Neural crest cell (in vitro differentiated cells): ENCODE measurements around the gene CRX. TPM values are rescaled to one million over a fixed set of nuclear protein-coding genes. Genes with fewer than 3 reads are reported as not detected.
"Not testable (repeated sequence)": the region's sequence is repeated elsewhere in the genome, so short reads cannot be mapped to it uniquely, and the experiment has no call there.

Experiments used
- DNase-seq: peaks from one replicate; pipeline ENCODE4 v3.0.0; 2021; ENCODE audit warnings: low read depth, mixed read lengths, low spot score
- H3K27ac Mint-ChIP-seq: one replicate; pipeline ENCODE4 v1.8.0; 2021; ENCODE audit warnings: mild to moderate bottlenecking, mixed read lengths; ENCODE audit not compliant: unreplicated experiment
- H3K27me3 Mint-ChIP-seq: 2 replicates; pipeline ENCODE4 v1.8.0; 2021; ENCODE audit warnings: low read depth, mild to moderate bottlenecking, mixed read lengths
- H3K36me3 Mint-ChIP-seq: 2 replicates; pipeline ENCODE4 v1.8.0; 2021; ENCODE audit warnings: low read depth, mild to moderate bottlenecking, mixed read lengths
- H3K4me1 Mint-ChIP-seq: 2 replicates; pipeline ENCODE4 v1.8.0; 2021; ENCODE audit warnings: mixed read lengths
- H3K4me3 Mint-ChIP-seq: one replicate; pipeline ENCODE4 v1.8.0; 2021; ENCODE audit warnings: mild to moderate bottlenecking, mixed read lengths
- H3K9me3 Mint-ChIP-seq: 2 replicates; pipeline ENCODE4 v1.8.0; 2021; ENCODE audit warnings: mixed read lengths
- total RNA-seq: library from RNA; stranded (reverse); gene quantifications from 2 replicates; pipeline ENCODE4 v1.2.1, GENCODE V29; 2021
- TF ChIP-seq, protein P1 (sequence below): fragments of 200-600 bp; sonication (generic); conservative IDR thresholded peaks from 2 replicates; pipeline ENCODE4 v1.5.0; 2021; ENCODE audit warnings: antibody characterized with exemption, mild to moderate bottlenecking

The CRX gene
- total RNA-seq, 1 donor from 2014 or later: not detected

DNA sequence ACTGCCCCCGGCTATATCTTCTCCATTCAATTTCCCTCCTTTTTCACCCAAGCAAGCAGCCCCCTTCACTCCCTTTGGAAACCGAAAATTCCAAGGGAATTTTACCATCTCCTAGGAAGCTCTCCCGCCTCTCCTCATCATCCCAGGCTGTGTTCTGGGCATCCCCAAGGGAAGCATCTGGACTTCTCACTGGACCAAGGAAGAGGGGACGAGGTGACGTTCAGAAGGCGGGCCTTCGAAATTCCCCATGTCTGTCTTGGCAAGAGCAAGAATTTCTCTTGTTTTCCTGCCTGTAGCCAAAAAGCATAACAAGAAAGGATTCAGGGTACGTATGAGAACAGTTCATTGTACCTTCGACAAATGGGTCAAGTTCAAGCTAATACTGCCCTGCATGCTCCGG lies 43.4 kb downstream of the CRX start:
- no peak overlapping the region for H3K4me3 Mint-ChIP-seq
- TF ChIP-seq, protein P1, sequence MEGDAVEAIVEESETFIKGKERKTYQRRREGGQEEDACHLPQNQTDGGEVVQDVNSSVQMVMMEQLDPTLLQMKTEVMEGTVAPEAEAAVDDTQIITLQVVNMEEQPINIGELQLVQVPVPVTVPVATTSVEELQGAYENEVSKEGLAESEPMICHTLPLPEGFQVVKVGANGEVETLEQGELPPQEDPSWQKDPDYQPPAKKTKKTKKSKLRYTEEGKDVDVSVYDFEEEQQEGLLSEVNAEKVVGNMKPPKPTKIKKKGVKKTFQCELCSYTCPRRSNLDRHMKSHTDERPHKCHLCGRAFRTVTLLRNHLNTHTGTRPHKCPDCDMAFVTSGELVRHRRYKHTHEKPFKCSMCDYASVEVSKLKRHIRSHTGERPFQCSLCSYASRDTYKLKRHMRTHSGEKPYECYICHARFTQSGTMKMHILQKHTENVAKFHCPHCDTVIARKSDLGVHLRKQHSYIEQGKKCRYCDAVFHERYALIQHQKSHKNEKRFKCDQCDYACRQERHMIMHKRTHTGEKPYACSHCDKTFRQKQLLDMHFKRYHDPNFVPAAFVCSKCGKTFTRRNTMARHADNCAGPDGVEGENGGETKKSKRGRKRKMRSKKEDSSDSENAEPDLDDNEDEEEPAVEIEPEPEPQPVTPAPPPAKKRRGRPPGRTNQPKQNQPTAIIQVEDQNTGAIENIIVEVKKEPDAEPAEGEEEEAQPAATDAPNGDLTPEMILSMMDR: no peak

DNA sequence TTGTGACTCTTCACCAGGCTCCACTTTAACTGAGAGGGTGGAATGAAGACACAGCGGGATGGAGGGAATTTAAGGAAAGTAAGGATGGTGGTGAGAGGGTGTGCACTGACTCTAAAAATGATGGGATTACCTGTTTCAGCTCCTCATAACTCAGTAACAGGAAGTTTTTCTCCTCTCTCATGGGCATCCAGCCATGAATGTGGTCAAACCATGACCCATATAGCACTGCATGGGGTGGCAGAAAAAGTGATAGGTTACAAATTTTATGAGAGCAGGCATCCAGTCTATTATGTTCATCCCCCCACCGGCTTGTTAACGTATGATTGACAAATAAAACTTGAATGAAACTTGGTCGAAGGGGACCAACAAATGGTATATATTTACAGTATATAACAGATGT lies 57.2 kb downstream of the CRX start:
- TF ChIP-seq, protein P1: no peak
- Mint-ChIP-seq H3K27ac (no peak overlapping the region), H3K4me1 (no peaks in the 10 kb centered on the region), H3K4me3 (no peak overlapping the region), H3K36me3 (no peaks in the 10 kb centered on the region), H3K9me3 (peaks cover 2% of the 10 kb centered on the region), H3K27me3 (peaks cover 4% of the 10 kb centered on the region)
- DNase-seq: no peak

More for the DNA sequence above, 43.4 kb downstream of the CRX start:
- no peak for DNase-seq
- H3K9me3 Mint-ChIP-seq: no peaks in the 10 kb centered on the region
- H3K36me3 Mint-ChIP-seq: no peaks in the 10 kb centered on the region
- peaks cover 6% of the 10 kb centered on the region for H3K4me1 Mint-ChIP-seq
- H3K27ac Mint-ChIP-seq: no peak overlapping the region
- no peaks in the 10 kb centered on the region for H3K27me3 Mint-ChIP-seq

DNA sequence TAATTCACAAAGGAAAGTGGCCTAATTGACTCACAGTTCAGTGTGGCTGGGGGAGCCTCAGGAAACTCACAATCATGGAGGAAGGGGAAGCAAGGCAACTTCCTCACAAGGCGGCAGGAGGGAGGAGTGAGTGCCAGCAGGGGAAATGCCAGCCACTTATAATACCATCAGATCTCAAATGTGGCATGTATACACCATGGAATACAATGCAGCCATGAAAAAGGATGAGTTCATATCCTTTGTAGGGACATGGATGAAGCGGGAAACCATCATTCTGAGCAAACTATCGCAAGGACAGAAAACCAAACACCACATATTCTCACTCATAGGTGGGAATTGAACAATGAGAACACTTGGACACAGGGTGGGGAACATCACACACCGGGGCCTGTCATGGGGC lies 57.6 kb downstream of the CRX start:
- H3K4me3 Mint-ChIP-seq, H3K9me3 Mint-ChIP-seq, DNase-seq, H3K27me3 Mint-ChIP-seq, H3K4me1 Mint-ChIP-seq, H3K27ac Mint-ChIP-seq, H3K36me3 Mint-ChIP-seq: not testable (repeated sequence)

DNA sequence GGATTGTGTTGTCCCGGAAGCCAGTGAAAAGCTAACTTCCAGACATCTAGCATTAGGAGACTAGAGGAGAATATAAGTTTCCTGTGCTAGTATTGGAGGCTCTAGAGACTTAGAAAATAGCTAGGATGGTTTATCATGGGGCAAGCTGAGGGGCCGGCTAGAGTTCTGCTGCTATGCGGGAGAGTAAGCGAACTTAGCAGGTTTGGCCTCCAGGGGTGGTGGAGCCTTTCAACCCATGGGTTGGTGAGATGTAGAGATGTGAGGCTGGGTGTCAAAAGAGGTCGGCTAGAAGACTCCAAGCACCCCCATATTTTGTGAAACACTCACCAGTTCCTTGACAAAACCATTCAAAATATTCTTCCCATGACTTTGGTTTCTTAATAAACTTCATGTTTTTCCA lies 60.0 kb downstream of the CRX start:
- H3K9me3 Mint-ChIP-seq: peaks cover 2% of the 10 kb centered on the region
- H3K4me1 Mint-ChIP-seq: no peaks in the 10 kb centered on the region
- no peaks in the 10 kb centered on the region for H3K36me3 Mint-ChIP-seq
- TF ChIP-seq, protein P1: no peak
- H3K27ac Mint-ChIP-seq: no peak overlapping the region
- H3K4me3 Mint-ChIP-seq: no peak overlapping the region
- DNase-seq: no peak
- H3K27me3 Mint-ChIP-seq: peaks cover 16% of the 10 kb centered on the region

DNA sequence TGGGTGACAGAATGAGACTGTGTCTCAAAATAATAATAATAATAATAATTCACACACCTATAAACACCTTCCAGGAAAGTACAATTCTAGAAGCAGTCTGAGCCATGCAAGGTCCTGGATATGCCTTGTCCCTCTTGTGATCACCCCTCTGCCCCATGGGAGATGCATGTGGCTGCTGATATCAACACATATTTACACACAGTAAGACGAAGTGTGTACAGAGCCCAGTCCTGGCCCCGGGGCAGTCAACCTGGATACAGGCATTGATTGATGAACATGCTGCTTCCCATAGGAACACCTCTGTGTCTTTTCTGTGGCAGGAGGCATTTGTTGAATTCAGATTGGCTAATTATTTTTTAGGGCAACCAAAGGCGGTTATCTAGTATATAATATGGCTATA lies 61.2 kb downstream of the CRX start:
- no peaks in the 10 kb centered on the region for H3K4me1 Mint-ChIP-seq
- TF ChIP-seq, protein P1: no peak
- no peak overlapping the region for H3K27ac Mint-ChIP-seq
- no peaks in the 10 kb centered on the region for H3K36me3 Mint-ChIP-seq
- DNase-seq: no peak
- no peak overlapping the region for H3K4me3 Mint-ChIP-seq
- peaks cover 19% of the 10 kb centered on the region for H3K27me3 Mint-ChIP-seq
- peaks cover 2% of the 10 kb centered on the region for H3K9me3 Mint-ChIP-seq

DNA sequence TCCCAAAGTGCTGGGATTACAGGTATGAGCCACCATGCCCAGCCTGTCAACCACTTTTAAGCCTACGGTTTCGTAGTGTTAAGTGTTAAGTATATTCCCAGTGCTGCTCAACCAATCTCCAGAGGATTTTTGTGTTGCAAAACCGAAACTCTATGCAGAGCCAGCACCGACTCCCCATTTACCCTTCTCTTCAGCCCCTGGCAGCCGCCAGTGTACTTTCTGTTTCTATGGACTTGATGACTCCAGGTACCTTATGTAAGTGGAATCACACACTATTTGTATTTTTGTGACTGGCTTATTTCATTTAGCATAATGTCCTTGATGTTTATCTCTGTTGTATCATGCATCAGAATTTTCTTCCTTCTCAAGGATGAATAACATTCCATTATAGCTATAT lies 63.3 kb downstream of the CRX start:
- Mint-ChIP-seq H3K36me3 (no peaks in the 10 kb centered on the region), H3K4me3 (no peak overlapping the region), H3K27me3 (peaks cover 19% of the 10 kb centered on the region), H3K27ac (no peak overlapping the region), H3K9me3 (no peaks in the 10 kb centered on the region), H3K4me1 (no peaks in the 10 kb centered on the region)
- TF ChIP-seq, protein P1: no peak
- DNase-seq: no peak
